ENCODE results near the gene DHTKD1. TPM values are rescaled to one million over a fixed set of nuclear protein-coding genes. Genes with fewer than 3 reads are reported as not detected.

DHTKD1 gene
- 10 to 100 TPM; 19.8 to 20.2 TPM for total RNA-seq

GRCh38 chr10:12068449-12069269 lies at the start of gene DHTKD1:
TSS of gene DHTKD1 (plus strand) at chr10:12068954. CDS start at chr10:12069034, 80 bp downstream.
- Mint-ChIP-seq H3K4me3 (peak within 1 kb of the TSS; percentile 86), H3K27me3 (no peaks in the 10 kb centered on the region), H3K36me3 (ENCODE audit: low read depth) (peaks cover 2% of the 10 kb centered on the region), H3K9me3 (no peaks in the 10 kb centered on the region), H3K27ac (peak within 1 kb of the TSS; percentile 94), H3K4me1 (peaks cover 26% of the 10 kb centered on the region)
- POLR2A ChIA-PET: interaction anchor here (0.6 kb wide), 2 partner anchors 11 to 25 kb away, joined by 3 to 4 read pairs; no protein-coding TSS in a partner anchor
- peak; percentile 98 for DNase-seq
- CTCF ChIA-PET: interaction anchor here (0.7 to 3.0 kb wide), 4 partner anchors 12 to 79 kb away, joined by 3 to 8 read pairs (median 4); partner anchors contain the start of gene UPF2

- peaks cover 22% of the 10 kb centered on the region for H3K4me1 Mint-ChIP-seq
- H3K27ac Mint-ChIP-seq: no peak overlapping the region
- ChIA-PET POLR2A (no interaction called here), CTCF (no interaction called here)
- no peak for DNase-seq
- H3K27me3 Mint-ChIP-seq: no peaks in the 10 kb centered on the region
- H3K36me3 Mint-ChIP-seq (ENCODE audit: low read depth): peaks cover 19% of the 10 kb centered on the region
- H3K9me3 Mint-ChIP-seq: no peaks in the 10 kb centered on the region
- no peak overlapping the region for H3K4me3 Mint-ChIP-seq
These were observed 49.3 kb upstream of the DHTKD1 start for GRCh38 chr10:12019283-12019971.

GRCh38 chr10:12020574-12020973 lies 48.2 kb upstream of the DHTKD1 start:
- H3K36me3 Mint-ChIP-seq (ENCODE audit: low read depth): peaks cover 14% of the 10 kb centered on the region
- no peaks in the 10 kb centered on the region for H3K9me3 Mint-ChIP-seq
- H3K27ac Mint-ChIP-seq: no peak overlapping the region
- CTCF ChIA-PET: no interaction called here
- POLR2A ChIA-PET: no interaction called here
- H3K4me3 Mint-ChIP-seq: no peak overlapping the region
- DNase-seq: no peak
- peaks cover 22% of the 10 kb centered on the region for H3K4me1 Mint-ChIP-seq
- H3K27me3 Mint-ChIP-seq: no peaks in the 10 kb centered on the region

GRCh38 chr10:12022580-12023257 lies 46.0 kb upstream of the DHTKD1 start:
- no peak for DNase-seq
- Mint-ChIP-seq H3K27ac (peak overlapping the region; percentile 72), H3K9me3 (no peaks in the 10 kb centered on the region), H3K27me3 (no peaks in the 10 kb centered on the region), H3K36me3 (ENCODE audit: low read depth) (peaks cover 24% of the 10 kb centered on the region), H3K4me1 (peaks cover 31% of the 10 kb centered on the region), H3K4me3 (no peak overlapping the region)
- CTCF ChIA-PET: interaction anchor here (0.6 to 0.7 kb wide), 2 partner anchors 87 to 1081 kb away, joined by 3 read pairs; no protein-coding TSS in a partner anchor
- POLR2A ChIA-PET: no interaction called here

- DNase-seq: no peak
- CTCF ChIA-PET: interaction anchor here (0.8 to 1.4 kb wide), 3 partner anchors 12 to 15 kb away, joined by 3 read pairs; no protein-coding TSS in a partner anchor
- H3K4me3 Mint-ChIP-seq: no peak overlapping the region
- POLR2A ChIA-PET: interaction anchor here (0.7 kb wide), 1 partner anchor 18 kb away, joined by 3 read pairs; no protein-coding TSS in a partner anchor
- H3K9me3 Mint-ChIP-seq: no peaks in the 10 kb centered on the region
- peaks cover 43% of the 10 kb centered on the region for H3K4me1 Mint-ChIP-seq
- peaks cover 43% of the 10 kb centered on the region for H3K36me3 Mint-ChIP-seq (ENCODE audit: low read depth)
- no peaks in the 10 kb centered on the region for H3K27me3 Mint-ChIP-seq
- no peak overlapping the region for H3K27ac Mint-ChIP-seq
These were observed 43.2 kb upstream of the DHTKD1 start for GRCh38 chr10:12025591-12025990.

GRCh38 chr10:12027539-12027938 lies 41.2 kb upstream of the DHTKD1 start:
- H3K9me3 Mint-ChIP-seq: no peaks in the 10 kb centered on the region
- H3K36me3 Mint-ChIP-seq (ENCODE audit: low read depth): peaks cover 46% of the 10 kb centered on the region
- no peak overlapping the region for H3K4me3 Mint-ChIP-seq
- H3K27me3 Mint-ChIP-seq: no peaks in the 10 kb centered on the region
- H3K4me1 Mint-ChIP-seq: peaks cover 33% of the 10 kb centered on the region
- CTCF ChIA-PET: no interaction called here
- H3K27ac Mint-ChIP-seq: no peak overlapping the region
- POLR2A ChIA-PET: no interaction called here
- no peak for DNase-seq

- H3K27ac Mint-ChIP-seq: no peak overlapping the region
- no peak for DNase-seq
- peaks cover 22% of the 10 kb centered on the region for H3K4me1 Mint-ChIP-seq
- H3K9me3 Mint-ChIP-seq: no peaks in the 10 kb centered on the region
- POLR2A ChIA-PET: no interaction called here
- CTCF ChIA-PET: interaction anchor here (0.6 to 1.1 kb wide), 4 partner anchors 10 to 1042 kb away, joined by 3 to 4 read pairs (median 4); no protein-coding TSS in a partner anchor
- no peaks in the 10 kb centered on the region for H3K27me3 Mint-ChIP-seq
- H3K36me3 Mint-ChIP-seq (ENCODE audit: low read depth): peaks cover 55% of the 10 kb centered on the region
- H3K4me3 Mint-ChIP-seq: no peak overlapping the region
These were observed 37.4 kb upstream of the DHTKD1 start for GRCh38 chr10:12031404-12031803.

- peaks cover 24% of the 10 kb centered on the region for H3K4me1 Mint-ChIP-seq
These were observed 32.6 kb upstream of the DHTKD1 start for GRCh38 chr10:12036073-12036655.

GRCh38 chr10:12041766-12042408 lies 26.9 kb upstream of the DHTKD1 start:
- no peaks in the 10 kb centered on the region for H3K27me3 Mint-ChIP-seq
- peak overlapping the region; percentile 91 for H3K4me3 Mint-ChIP-seq
- DNase-seq: peak; percentile 29
- H3K27ac Mint-ChIP-seq: peak overlapping the region; percentile 100
- no peaks in the 10 kb centered on the region for H3K9me3 Mint-ChIP-seq
- ChIA-PET POLR2A (interaction anchor here (1.2 kb wide), 1 partner anchor 9 kb away, joined by 3 read pairs; no protein-coding TSS in a partner anchor), CTCF (interaction anchor here (0.6 to 1.6 kb wide), 9 partner anchors 10 to 88 kb away, joined by 3 to 7 read pairs (median 3); partner anchors contain the start of gene DHTKD1)
- peaks cover 32% of the 10 kb centered on the region for H3K4me1 Mint-ChIP-seq
- H3K36me3 Mint-ChIP-seq (ENCODE audit: low read depth): peaks cover 12% of the 10 kb centered on the region

More at GRCh38 chr10:12036073-12036655, 32.6 kb upstream of the DHTKD1 start:
- H3K36me3 Mint-ChIP-seq (ENCODE audit: low read depth): peaks cover 33% of the 10 kb centered on the region
- POLR2A ChIA-PET: no interaction called here
- no peak for DNase-seq
- no peak overlapping the region for H3K27ac Mint-ChIP-seq
- H3K27me3 Mint-ChIP-seq: no peaks in the 10 kb centered on the region
- no peak overlapping the region for H3K4me3 Mint-ChIP-seq
- CTCF ChIA-PET: no interaction called here
- no peaks in the 10 kb centered on the region for H3K9me3 Mint-ChIP-seq

- no peaks in the 10 kb centered on the region for H3K27me3 Mint-ChIP-seq
- H3K4me1 Mint-ChIP-seq: peaks cover 32% of the 10 kb centered on the region
- peak overlapping the region; percentile 100 for H3K27ac Mint-ChIP-seq
- DNase-seq: peak; percentile 56
- H3K4me3 Mint-ChIP-seq: peak overlapping the region; percentile 91
- H3K9me3 Mint-ChIP-seq: no peaks in the 10 kb centered on the region
- peaks cover 12% of the 10 kb centered on the region for H3K36me3 Mint-ChIP-seq (ENCODE audit: low read depth)
- POLR2A ChIA-PET: interaction anchor here (1.2 kb wide), 1 partner anchor 9 kb away, joined by 3 read pairs; no protein-coding TSS in a partner anchor
- CTCF ChIA-PET: interaction anchor here (0.6 to 1.6 kb wide), 9 partner anchors 11 to 87 kb away, joined by 3 to 7 read pairs (median 3); partner anchors contain the start of gene DHTKD1
These were observed 26.4 kb upstream of the DHTKD1 start for GRCh38 chr10:12042409-12042796.

- Mint-ChIP-seq H3K4me3 (peak within 1 kb of the TSS; percentile 91), H3K4me1 (peaks cover 30% of the 10 kb centered on the region), H3K9me3 (no peaks in the 10 kb centered on the region), H3K27ac (peak within 1 kb of the TSS; percentile 100), H3K27me3 (no peaks in the 10 kb centered on the region), H3K36me3 (ENCODE audit: low read depth) (peaks cover 10% of the 10 kb centered on the region)
- peak; percentile 98 for DNase-seq
- POLR2A ChIA-PET: interaction anchor here (0.6 to 0.7 kb wide), 3 partner anchors 17 to 29 kb away, joined by 3 to 4 read pairs (median 3); no protein-coding TSS in a partner anchor
- CTCF ChIA-PET: interaction anchor here (0.6 to 1.6 kb wide), 7 partner anchors 14 to 76 kb away, joined by 3 to 7 read pairs (median 3); partner anchors contain the start of gene DHTKD1
These were observed 25.7 kb upstream of the DHTKD1 start, which contains the start of gene UPF2 for GRCh38 chr10:12042797-12043651. TSS of gene UPF2 (minus strand) at chr10:12042809. CDS start at chr10:12035423, 7,386 bp downstream.

Measured in activated CD4-positive, alpha-beta T cell treated with anti-CD3 and anti-CD28 coated beads, Interleukin-2, amount 10 ng/mL, durations not matched to agents 7 days and 5 days (primary cell).